NCI-H1105 (cell line): Measurements from ENCODE around the gene TRMT13.
A peak's percentile ranks its signal among the peaks of the same experiment; 100 is the strongest.
"Not testable (repeated sequence)": the region's sequence is repeated elsewhere in the genome, so short reads cannot be mapped to it uniquely, and the experiment has no call there.

ENCODE experiments used
- DNase-seq: peaks from one replicate; lab custom pipeline; 2025; lab: John Stamatoyannopoulos, UW

Gene TRMT13

DNA sequence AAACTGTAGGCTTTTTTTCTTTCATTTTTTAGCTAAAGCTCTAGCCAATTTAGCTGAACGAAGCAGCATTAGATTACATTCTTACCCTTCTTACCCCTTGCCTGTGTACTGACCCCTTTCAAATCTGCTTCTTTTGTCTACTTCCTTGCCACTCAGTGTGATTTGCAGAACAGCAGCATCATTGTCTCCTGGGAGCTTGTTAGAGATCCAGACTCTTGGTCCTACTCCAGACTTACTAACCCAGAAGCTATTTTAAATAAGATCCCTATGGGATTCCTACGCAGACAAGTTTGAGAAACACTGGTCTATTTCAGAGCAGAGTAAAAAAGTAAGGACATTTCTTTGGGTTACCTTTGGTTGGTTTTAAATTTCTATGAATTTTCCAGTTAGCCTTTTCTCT, 31.3 kb downstream of the TRMT13 start:
- DNase-seq: no peak

DNA sequence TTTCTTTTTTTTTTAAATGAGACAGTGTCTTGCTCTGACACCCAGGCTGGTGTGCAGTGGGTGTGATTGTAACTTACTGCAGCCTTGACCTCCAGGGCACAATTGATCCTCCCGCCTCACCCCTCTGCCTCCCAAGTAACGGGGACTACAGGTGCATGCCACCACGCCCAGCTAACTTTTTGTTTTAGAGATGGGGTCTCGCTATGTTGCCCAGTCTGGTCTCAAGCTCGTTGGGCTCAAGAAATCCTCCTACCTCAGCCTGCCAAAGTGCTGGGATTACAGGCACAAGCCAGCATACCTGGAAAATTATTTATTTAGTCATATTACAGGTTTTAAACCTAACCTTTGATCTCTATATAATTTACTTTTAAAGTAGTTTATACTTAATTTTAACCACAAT, 31.7 kb downstream of the TRMT13 start:
- DNase-seq: no peak

DNA sequence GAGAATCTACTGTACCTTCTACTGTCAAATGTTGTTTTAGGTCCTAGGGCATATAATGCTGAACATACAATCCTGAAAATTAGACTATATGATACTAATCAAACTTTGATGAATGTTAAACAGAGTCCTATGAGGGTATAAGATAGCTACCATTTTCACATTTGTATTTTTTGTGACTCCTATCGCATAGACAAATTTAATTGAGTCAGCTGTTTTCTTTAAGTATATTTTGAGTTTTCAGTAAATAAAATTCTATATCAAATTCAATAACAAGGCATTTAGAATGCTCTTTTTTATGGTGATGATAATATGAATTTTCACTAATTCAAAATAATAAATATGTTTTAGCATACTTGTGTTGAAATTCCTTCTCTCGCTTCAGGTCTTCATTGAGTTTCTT, 35.1 kb downstream of the TRMT13 start:
- no peak for DNase-seq

DNA sequence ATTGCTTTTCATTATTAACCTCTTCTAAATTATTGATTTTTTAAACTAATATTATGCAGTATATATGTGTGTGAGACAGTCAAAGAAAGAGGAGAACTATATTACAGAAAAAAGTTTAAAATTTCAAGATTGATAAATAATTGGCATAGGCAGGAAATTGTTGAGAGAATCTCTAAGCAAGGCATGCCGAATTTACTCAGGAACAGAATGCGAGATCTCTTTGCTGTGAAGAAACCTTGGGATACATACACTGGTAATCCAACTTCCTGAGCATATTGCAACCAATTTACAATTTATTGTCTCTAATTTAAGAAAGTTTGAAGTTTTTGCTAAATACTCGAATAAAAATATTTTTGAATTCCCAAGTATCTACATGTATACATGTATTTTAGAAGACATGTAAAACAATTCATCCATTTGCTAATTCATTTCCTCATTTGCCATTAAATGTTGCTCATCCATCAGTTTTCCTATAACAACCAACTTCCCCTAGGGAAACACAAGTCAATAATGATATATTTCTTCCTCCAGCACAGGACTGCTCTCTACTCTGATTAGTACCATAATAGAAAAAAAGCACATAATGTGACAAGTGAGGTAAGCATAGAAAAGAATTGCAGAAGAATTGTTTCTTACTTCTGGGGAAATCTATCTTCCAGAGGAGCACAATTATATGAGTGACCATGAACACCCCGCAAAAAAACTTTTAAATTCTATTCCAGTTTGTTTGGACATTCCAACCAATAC, 44.5 kb downstream of the TRMT13 start:
- DNase-seq: no peak

DNA sequence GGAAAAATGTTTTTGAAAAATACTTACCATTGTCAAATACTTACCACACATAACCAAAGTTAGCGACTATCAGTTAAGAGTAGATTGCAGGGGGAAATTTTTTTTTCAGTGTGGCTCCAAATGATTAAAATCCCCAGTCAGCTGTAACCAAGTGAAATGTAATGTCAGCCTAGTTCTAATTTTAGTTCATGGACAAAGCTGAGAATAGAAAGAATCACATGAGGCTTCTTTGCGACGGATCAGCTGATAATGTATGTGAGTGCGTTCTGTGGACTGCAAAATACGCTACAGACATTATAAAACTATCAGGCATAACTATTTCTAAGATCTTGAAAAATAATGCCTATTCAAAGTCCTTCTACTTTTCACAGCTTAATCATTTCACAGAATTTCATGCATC, 45.1 kb downstream of the TRMT13 start, which contains the start of gene LRRC39:
LRRC39 (minus strand) TSS at position 166 of the 400 bp plus-strand sequence. CDS start 9,740 bp downstream, outside the sequence.
- DNase-seq: no peak

DNA sequence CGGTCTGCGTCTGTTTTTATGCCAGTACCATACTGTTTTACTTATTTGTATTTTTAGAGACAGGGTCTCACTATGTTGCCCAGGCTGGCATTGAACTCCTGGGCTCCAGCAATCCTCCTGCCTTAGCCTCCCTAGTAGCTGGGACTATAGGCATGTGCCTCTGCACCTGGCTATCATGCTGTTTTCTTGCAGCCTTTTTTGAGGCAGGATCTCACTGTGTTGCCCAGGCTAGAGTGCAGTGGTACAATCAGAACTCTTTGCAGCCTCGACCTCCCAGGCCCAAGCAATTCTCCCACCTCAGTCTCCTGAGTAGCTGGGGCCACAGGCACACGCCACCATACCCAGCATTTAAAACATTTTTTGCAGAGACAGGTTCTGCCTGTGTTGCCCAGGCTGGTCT, 50.4 kb downstream of the TRMT13 start:
- no peak for DNase-seq

DNA sequence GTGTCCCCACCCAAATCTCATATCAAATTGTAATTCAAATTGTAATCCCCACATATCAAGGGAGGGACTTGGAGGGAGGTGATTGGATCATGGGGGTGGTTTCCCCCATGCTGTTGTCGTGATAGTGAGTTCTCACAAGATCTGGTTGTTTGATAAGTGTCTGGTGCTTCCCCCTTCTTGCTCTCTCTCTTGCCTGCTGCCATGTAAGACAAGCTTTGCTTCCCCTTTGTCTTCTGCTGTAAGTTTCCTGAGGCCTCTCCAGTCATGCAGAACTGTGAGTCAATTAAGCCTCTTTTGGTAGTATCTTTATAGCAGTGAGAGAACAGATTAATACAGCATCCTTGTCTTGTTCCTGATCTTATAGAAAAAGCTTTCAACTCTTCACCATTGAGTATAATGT, 51.6 kb downstream of the TRMT13 start:
- DNase-seq: no peak

DNA sequence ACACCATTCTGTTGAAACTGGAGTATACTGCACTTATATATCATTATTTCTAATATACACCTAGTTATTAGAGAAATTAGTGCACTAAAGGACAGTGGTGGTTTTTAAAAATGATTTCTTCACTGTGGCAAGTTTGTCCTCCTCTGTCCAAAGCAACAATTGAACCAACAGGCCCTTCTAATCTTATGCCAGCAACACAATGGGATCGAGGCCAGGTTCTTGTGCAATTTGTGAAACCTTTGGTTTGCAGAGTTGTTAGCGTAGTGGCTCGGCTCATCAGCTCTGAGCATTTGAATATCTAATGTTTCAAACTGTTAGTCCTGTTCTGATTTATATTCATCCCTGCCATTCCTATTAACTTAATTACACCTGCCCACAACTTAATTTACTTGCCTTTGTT, 54.9 kb downstream of the TRMT13 start:
- no peak for DNase-seq

DNA sequence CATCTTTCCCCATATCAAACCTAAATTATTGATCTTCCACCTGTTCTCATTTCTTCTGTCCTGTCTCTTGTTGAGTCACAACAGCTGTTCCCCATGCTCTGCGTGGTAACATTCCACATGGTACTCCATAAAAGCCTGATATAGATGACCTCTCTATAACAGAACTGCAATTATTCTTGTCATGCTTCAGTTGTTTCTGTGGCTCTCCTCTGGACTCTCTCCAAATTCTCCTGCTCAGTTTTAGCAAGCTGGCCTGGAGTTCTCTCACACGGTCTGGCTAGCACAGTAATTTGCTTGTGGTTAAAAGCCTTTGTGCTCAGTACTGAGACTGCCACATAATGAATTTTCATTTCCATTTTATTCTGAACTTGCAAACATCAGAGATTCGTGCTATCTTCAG, 55.7 kb downstream of the TRMT13 start:
- peak; percentile 89 for DNase-seq

DNA sequence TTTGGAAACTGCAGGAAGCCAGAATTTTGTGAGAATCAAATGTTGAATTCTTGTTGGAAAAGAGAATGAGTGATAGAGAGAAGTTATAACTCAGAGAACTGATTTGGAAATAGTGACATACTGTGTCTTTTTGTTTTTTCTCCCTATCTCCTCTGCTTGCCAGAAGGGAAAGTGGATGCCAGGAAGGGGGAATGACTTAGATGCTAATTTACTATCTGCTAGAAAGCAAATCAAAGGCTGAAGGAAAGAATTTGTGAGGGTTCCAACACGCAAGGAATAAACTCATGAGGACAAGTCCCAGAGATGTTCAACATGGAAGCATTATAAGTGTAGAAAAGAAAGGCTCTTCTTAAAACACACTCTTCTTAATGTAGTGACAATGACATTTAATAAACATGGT, 65.6 kb downstream of the TRMT13 start:
- no peak for DNase-seq

DNA sequence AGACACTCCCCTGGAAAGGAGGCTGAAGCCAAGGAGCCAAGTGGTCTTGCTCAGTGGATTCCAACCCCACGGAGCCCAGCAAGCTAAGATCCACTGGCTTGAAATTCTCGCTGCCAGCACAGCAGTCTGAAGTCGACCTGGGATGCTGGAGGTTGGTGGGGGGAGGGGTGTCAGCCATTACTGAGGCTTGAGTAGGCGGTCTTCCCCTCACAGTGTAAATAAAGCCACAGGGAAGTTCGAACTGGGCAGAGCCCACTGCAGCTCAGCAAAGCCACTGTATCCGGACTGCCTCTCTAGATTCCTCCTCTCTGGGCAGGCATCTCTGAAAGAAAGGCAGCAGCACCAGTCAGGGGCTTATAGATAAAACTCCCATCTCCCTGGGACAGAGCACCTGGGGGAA, 67.1 kb downstream of the TRMT13 start:
- DNase-seq: not testable (repeated sequence)
